ENCODE measurements around the gene HOMER3. TPM values are rescaled to one million over a fixed set of nuclear protein-coding genes. Genes with fewer than 3 reads are reported as not detected.

The HOMER3 gene
- total and polyA plus RNA-seq, 11 donors: 13.6 to 36.8 (median 20.8) TPM

- intact Hi-C loops (cut with DNase I): loop anchor here in 2 of 10 donors (10.0 kb wide), 1 partner anchor 87 kb away; no protein-coding TSS in a partner anchor
- Histone ChIP-seq H3K4me1 (peaks cover 0 to 33% (median 13%) of the 10 kb centered on the region in 12 donors), H3K27ac (no peak overlapping the region), H3K27me3 (peaks cover 0 to 26% (median 12%) of the 10 kb centered on the region in 9 donors), H3K36me3 (peaks cover 0 to 34% (median 25%) of the 10 kb centered on the region in 9 donors), H3K4me3 (no peak overlapping the region), H3K9me3 (no peaks in the 10 kb centered on the region)
- WGBS, 4 donors: 57 to 72% (median 63%) methylated on average over 7 to 18 of the region's 18 CpGs
- no peak for TF ChIP-seq POLR2A (IDR thresholded peaks at IDR 0.05)
- TF ChIP-seq CTCF (IDR thresholded peaks at IDR 0.05): no peak
- DNase-seq (no peak), ATAC-seq (no peak)
Measured at GRCh38 chr19:18898081-18898606, 42.9 kb downstream of the HOMER3 start.

- Histone ChIP-seq H3K9me3 (no peaks in the 10 kb centered on the region), H3K36me3 (peaks cover 0 to 31% (median 21%) of the 10 kb centered on the region in 9 donors), H3K27ac (no peak overlapping the region), H3K27me3 (peaks cover 0 to 26% (median 12%) of the 10 kb centered on the region in 9 donors), H3K4me1 (peaks cover 0 to 33% (median 13%) of the 10 kb centered on the region in 12 donors), H3K4me3 (no peak overlapping the region)
- WGBS, 4 donors: 95 to 97% (median 95%) methylated on average over 19 to 25 of the region's 25 CpGs
- ATAC-seq (no peak), DNase-seq (peak in 1 of 5 donors; percentile 14)
- TF ChIP-seq CTCF (IDR thresholded peaks at IDR 0.05) (no peak), POLR2A (IDR thresholded peaks at IDR 0.05) (no peak)
- intact Hi-C loops (cut with DNase I): loop anchor here in 2 of 10 donors (10.0 kb wide), 1 partner anchor 87 kb away; no protein-coding TSS in a partner anchor
Measured at GRCh38 chr19:18897094-18898029, 43.7 kb downstream of the HOMER3 start.

GRCh38 chr19:18896421-18896841 lies 44.6 kb downstream of the HOMER3 start:
- peaks cover 0 to 27% (median 20%) of the 10 kb centered on the region in 9 donors for H3K36me3 ChIP-seq
- intact Hi-C loops (cut with DNase I): loop anchor here in 2 of 10 donors (10.0 kb wide), 1 partner anchor 88 kb away; no protein-coding TSS in a partner anchor
- H3K4me3 ChIP-seq: peak overlapping the region in 6 of 12 donors; percentile 25 to 53 (median 28)
- no peaks in the 10 kb centered on the region for H3K9me3 ChIP-seq
- peaks cover 0 to 26% (median 12%) of the 10 kb centered on the region in 9 donors for H3K27me3 ChIP-seq
- WGBS, 4 donors: 18 to 41% (median 27%) methylated on average over 17 to 33 of the region's 33 CpGs
- no peak overlapping the region for H3K27ac ChIP-seq
- H3K4me1 ChIP-seq: peaks cover 0 to 33% (median 13%) of the 10 kb centered on the region in 12 donors
- TF ChIP-seq CTCF (IDR thresholded peaks at IDR 0.05) (no peak), POLR2A (IDR thresholded peaks at IDR 0.05) (no peak)
- DNase-seq: peak in 1 of 5 donors; percentile 20
- no peak for ATAC-seq

Data from heart left ventricle (tissue), 16 donors.